ENCODE data around the gene EBP.

- TF ChIP-seq CTCF (IDR thresholded peaks at IDR 0.05) (no peak), POLR2A (IDR thresholded peaks at IDR 0.05) (no peak)
Measured at GRCh38 chrX:48496660-48497059, 24.9 kb upstream of the EBP start.

All from lower leg skin (tissue), 3 donors.